COR-L47 (cell line): ENCODE data around the gene TPK1.
A peak's percentile ranks its signal among the peaks of the same experiment; 100 is the strongest.
"Not testable (repeated sequence)": the region's sequence is repeated elsewhere in the genome, so short reads cannot be mapped to it uniquely, and the experiment has no call there.

Experiments
- DNase-seq: peaks from one replicate; lab custom pipeline; 2025; lab: John Stamatoyannopoulos, UW

Gene TPK1

DNA sequence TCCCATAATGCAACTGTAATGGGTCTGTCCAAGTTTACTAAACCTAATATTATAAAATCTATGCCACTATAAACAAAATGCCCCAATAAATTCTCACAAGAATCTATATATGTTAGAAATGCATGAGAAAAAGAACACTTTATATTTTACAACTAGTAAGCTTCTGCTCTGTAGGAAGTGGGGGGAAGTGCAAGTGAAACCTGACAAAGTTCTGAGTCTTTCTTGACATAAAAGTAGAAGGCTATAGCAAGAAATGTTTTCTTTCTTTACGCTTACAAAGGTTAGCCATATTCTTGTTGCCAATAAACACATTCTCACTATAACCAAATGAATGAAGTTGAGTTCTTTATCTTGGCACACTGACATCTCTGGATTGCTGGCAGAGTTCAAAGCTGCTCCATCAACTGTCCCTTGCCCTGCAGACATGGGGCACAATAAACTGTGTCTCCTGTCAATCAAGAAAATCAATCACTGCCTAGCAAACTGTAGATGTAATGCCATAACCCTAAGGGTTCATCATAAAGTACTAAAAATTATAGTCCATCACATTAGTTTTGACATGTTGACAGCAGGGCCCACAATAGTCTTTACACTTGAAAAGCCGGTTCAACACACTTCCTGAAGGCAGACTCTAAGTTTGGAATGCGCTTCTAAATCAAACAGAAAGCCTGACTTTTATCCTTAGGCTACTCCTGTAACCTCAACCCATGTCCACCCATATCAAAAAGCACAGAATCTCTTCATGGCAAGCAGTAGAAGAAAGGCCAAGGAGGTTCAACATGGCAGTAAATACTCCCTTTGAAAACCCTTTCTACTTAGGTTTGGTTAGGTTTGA, 58.6 kb downstream of the TPK1 start:
- DNase-seq: no peak

DNA sequence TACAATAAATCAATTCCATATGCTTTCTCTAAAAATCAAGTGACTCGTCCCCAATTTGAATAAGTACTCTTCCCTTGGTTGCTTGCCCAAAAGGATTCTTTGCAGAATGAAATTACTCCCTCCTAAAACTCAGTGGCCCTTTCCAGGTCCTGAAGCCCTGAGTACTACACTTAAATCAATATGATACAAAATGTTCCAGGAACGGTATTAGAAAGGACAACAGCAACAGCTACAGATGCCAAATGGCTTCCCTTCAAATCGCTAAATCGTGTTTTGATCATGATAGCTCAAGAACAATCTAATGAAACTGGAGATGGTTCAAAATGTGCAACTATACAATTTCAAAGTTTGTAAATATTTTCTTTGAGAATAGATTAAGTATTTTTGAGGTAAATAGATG, 59.4 kb downstream of the TPK1 start:
- no peak for DNase-seq

DNA sequence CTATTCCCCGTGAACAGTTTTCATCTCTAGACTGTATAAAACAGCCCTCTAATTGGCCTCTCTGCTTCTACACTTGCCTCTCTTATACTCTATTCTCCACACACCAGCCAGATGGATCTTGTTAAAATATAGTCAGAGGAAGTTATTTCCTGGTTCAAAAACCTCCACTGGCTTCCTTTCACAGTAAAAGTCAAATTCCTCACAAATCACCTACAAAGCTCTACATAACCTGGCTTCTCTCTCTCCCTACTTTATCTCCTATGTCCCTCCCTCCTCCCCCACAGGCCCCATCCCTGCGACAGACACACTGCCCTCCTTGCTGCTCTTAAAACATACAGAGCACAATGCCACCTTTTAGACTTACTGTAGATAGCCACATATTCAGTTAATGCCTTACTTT, 60.1 kb downstream of the TPK1 start:
- no peak for DNase-seq

DNA sequence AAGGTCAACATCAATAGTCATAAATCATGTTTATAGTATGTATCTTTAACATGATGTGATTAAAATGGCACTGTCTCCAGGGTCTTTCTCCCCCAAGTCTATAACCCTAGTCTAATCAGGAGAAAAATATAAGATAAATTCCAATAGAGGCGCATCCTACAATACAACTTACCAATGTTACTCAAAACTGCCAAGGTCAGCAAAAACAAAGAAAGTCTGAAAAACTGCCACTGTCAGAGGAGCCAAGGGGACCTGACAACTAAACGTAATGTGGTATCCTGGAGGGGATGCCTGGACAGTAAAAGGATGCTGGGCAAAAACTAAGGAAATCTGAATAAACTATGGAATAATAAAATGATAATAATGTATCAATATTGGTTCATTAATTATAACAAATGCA, 63.9 kb downstream of the TPK1 start:
- no peak for DNase-seq

DNA sequence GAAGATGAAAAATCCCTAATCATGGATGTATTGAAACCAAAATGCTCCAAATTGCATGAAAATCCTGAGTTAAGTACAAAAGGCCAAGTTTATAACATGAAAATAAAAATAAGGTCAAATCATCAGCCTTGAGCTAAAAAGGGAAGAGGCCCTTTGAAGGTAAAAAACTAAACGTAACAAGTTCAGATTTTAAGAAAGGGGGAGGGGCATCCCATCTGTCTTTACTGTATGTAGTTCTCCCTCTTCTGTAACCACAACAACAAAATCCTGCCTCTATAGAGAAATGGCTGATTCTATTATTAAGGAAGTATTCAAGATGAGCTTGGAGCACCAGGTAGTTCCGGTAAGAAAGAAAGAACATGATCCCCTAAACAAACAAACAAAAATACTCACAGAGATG, 64.7 kb downstream of the TPK1 start:
- no peak for DNase-seq

DNA sequence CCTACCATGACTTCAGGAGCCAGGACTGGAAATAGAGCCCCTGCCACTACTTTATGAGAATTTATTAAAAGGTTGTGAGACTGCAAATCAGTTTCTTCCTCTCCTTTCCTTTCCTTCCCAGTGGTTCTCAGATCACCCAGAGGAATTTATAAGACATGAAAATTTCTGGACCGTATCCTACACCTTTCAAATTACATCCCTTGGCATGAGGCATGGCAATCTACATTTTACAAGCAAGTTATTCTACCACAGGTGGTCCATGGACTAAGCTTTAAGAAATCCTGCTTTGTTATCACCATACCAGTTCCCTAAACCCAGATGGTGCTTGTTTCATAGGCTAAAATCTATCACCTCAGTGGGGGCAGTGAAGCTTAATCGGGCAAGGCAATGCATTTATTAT, 66.5 kb downstream of the TPK1 start:
- no peak for DNase-seq

DNA sequence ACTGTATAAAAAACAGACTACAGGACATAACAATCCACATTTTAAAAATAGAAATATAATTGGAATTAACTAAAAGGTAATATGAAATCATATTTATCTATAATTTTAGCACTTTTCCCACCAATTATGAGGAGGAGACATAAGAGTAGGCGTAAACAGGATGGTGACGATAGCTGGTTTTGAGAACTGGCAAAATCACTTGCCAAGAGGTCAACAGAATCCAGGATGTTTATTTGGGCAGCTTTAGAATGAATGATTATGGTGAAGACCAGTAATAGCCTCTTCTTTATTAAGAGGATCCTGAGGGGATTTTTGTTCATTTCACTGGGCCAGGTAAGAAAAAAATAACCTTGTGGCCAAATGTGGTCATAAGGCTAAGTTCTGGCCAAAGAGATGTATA, 67.2 kb downstream of the TPK1 start:
- no peak for DNase-seq

DNA sequence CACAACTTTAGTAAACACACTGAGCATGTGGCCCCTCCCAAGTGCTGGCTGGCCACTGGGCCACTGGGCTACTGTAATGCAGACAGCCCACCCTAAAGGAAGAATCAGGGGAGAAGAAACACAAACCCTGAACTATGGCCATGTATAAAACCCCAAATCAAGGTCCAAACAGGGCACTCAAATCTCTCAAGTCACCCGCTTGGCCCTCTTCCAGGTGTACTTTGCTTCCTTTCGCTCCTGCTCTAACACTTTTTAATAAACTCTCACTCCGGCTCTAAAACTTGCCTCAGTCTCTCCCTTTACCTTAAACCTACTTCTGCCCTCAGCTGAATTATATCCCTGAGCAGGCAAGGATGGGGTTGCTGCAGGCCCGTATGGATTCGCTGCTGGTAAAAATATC, 72.6 kb downstream of the TPK1 start:
- DNase-seq: no peak

DNA sequence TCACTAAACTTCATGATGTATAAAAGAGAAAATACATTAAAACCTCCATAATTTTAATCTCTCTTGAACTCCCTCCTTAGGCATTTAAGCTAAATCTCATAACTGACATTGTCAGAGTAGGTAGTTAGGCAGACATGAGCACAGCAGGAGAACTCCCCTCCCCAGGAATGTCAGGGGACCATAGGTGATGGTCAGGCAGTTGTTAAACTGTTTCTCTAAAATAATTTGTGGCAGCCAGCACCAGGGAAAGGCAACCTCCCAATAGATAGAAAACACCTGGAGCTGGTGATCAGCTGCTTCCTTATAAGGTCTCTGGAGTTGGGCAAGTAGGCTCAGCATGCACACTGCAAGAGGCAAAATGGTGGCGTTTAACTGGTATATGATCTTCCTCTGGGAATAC, 73.0 kb downstream of the TPK1 start:
- no peak for DNase-seq

DNA sequence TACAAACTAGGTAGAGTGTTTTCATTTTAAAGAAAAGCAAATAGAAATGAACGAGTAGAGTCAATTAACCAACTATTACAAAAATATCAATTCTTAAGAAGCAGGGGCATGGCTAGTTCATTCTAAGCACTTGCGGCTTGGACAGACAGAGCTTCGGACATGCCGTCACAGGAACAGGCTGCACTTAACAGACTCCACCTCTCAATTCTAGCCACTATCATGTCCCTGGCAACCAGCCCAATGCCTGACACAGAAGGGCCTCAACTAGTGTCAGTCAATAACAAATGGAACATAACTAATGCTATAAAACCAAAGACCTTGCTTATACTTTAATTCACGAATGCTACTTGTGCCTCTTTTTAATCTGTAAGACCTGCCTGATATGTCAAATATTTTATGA, 74.4 kb downstream of the TPK1 start:
- no peak for DNase-seq

DNA sequence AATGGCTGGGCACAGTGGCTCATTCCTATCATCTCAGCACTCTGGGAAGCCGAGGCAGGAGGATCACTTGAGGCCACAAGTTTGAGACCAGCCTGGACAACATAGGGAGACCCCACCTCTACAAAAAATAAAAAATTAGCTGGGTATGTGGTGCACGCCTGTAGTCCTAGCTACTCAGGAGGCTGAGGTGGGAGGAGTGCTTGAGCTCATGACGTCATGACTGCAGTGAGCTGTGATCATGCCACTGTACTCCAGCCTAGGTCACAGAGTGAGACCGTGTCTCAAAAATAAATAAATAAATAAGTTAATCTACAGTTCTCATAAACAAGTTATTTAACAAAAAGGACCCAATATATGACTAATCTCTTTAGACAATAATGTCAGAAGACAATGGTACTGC, 76.2 kb downstream of the TPK1 start:
- no peak for DNase-seq

DNA sequence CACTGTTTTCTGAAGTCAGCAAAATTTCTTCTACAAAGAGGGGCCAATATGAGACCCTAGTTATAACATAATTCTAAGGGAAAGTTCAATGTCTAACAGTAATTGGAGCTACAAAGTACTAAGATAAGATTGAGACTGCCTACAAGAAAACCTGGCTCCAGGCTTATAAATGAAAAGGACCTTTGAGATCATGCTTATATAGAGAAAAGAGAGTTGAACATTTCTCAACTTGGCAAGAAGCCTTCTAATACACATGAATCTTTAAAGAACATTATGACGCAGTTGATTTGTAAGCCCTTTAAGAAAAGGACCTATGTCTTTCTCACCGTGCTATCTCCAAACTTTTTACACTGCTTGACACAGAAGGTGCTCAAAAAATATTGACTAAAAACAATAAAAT, 87.9 kb downstream of the TPK1 start:
- DNase-seq: no peak

DNA sequence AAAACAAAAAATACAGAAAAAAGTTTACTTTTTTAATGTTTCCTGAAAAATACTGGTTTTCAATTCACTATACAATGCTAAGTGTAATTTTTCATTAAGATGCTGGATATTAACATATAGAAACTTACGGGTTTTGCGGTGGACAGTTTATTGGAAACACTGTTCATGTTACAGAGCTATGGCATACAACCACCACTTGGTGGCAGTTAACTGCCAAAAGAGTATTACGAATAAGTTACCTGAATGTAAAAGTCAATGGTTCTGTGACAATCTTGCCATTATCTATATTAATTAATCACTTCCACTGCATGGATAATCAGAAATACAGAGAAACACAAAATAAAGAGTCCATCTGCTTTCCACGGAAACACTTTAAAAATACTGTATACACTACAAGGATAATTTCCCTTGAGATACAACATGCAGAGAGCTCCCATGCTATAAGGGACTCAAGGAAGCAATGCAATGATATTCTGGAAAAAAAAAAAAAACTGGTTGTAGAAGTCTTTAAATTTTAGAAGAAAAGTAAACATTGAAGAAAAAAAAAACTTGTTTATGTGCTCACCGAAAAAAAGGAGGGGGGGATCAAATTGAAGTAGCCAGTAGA, 97.0 kb downstream of the TPK1 start:
- peak; percentile 8 for DNase-seq

DNA sequence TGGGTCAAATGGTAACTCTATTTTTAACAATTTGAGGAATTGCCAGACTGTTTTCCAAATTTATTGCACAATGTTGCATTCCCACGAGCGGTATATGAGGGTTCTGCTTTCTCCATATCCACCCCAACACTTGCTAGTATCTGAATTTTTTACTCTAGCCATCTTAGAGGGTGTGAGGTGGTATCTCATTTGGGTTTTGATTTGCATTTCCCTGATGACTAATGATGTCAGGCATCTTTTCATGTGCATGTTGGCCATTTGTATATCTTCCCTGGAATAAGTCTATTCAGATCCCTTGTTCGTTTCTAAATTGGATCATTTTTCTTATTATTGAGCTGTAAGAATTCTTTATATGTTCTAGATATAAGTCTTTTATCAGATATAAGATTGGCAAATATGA, 97.7 kb downstream of the TPK1 start:
- no peak for DNase-seq

DNA sequence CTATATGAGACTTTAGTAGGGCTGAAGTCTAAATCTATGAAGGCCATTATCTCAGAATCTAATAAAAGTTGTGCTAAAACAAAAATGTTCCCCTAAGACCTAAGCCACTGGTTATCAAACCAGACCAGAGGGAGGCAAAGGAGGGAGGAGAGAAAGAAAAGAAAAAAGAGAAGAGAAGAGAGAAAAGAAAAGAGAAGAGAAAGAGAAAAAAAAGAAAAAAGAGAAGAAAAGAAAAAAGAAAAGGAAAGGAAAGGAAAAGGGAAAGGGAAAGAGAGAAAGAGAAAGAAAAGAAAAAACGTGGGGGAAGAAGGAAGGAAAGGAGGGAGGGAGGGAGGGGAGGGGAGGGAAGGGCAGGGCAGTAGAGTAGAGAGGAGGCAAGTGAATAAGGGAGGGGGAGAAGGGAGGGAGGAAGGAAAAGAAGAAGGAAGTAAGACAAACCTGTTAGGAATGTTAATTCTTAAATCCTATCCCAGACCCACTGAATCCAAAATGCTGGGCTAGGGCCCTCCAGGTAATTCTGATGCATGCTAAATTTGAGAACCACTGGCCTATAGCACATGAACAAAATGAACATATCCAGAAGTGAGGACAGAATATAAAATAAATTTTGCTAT, 98.9 kb downstream of the TPK1 start:
- DNase-seq: no peak

DNA sequence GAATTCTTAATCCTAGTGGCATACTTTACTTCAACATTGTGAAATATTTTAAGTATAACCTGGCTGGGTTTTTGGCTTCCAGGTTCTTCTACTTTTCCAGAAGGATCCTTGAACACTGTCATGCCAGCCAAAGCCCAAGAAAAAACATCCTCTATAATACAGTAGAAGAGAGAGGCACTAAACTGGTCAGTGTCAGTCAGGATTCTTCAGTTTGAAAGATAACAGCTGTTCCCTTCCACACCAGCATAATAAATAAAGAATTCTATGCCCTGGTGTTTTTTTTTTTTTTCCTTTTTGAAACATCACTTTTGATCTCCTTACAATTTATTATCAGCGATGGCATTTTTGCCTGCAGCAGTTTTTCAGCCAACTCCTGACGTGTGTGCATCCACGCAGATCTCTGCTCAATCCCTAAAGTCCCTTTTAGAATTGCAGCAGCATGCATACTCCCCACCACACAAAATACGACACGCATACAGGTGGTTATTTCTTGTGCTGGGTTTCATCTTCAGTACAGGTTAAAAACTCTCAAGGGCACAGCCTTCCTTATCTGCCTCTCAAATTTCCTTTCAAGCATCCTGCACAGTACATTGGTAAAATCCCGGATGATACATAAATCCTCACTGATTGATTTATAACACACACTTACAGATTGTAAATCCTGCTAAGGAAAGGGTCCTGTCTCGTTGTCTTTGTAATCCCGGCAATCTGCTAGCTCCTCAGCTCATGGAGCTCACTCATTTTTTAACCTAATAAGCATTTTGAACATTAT, 100.2 kb downstream of the TPK1 start:
- DNase-seq: no peak

DNA sequence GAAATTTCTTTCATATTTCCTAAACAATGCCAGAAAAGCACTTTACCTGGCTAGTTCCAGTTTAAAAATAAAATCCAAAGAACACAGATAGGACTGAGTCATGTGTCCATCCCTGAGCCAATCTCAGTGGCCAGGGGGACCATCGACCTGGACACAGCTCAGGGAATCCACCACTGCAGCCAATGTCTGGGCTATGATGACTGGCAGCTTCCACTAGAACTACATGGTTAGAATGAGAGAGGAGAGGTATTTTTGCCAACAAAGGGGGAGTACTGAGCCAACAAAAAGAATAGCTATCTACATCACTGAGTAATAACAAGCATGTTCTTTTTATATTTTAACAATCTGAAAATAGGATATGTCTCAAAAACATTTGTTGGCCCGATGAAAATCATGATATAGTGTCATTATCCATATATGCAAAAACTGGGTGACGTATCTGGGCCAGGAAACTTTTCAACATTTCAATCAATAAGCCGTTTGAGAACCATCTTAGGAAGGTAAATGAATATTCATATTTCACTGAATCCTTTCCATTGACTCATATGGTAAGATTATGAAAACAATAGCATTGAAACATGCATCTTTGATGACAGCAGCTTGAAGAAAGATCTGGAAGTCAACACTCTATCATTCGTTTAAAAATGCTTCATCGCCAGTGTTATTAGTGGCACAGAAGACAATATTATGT, 104.0 kb downstream of the TPK1 start:
- no peak for DNase-seq

DNA sequence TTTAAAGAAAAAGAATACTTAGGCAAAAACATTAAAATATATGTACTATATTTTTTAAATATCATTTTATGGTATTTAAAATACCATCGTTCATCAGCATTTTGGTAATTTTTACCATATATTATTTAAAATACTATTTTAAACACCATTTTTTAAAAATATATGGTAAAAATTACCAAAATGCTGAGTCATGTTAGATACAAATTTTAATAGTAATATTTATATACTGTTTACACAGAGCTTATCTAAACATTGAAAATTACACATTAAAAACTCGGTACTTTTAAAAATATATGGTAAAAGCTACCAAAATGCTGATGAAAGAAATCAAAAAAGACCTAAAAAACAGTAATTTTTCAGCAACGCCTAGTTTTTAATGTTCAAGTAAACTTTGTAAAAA, 105.6 kb downstream of the TPK1 start:
- DNase-seq: no peak

DNA sequence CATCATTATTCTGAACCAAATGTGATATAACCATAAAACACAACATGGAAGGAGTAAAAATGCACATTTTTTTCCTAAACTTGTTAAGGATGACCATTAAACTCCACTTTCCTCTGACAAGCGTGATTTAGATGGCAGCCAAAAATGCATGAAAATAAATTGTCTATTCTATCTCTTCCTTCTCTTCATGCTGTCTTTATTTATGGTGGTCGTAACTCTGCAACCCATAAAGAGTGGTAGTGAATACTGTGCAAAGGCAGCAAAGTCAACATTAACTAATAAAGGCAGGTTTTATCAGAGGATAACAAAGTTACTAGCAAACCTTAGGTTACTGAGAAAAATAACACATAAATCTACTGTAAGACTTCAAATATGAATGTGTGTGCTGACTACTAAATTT, 106.6 kb downstream of the TPK1 start:
- no peak for DNase-seq

DNA sequence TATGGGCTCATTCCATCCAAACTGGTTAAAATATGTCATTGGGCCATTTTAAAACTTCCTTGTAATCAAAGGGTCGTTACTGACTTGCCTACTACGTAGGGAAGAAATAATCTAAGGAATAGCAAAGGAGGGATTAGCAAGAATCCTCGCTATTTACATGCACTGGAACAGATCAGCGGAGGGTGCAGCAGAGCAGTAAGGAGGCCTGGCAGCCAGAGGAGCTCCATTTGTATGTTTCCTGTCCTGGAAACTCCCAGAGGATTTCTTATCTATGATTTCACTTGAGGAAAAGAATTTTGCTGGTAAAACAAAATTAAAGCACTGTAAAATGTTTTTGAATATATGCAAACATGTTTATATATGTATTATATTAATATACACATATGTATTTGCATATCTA, 107.3 kb downstream of the TPK1 start:
- no peak for DNase-seq

DNA sequence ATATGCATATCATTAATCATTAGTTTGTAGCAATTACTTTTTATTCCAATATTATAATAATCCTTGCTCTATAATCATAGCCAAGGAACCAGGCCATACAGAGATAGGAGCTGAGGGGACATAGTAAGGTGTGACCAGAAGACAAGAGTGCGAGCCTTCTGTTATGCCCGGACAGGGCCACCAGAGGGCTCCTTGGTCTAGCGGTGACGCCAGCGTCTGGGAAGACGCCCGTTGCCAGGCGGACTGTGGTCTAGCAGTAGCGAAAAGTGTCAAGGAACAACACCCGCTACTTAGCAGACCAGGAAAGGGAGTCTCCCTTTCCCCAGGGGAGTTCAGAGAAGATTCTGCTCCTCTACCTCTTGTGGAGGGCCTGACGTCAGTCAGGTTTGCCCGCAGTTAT, 109.0 kb downstream of the TPK1 start:
- DNase-seq: not testable (repeated sequence)

DNA sequence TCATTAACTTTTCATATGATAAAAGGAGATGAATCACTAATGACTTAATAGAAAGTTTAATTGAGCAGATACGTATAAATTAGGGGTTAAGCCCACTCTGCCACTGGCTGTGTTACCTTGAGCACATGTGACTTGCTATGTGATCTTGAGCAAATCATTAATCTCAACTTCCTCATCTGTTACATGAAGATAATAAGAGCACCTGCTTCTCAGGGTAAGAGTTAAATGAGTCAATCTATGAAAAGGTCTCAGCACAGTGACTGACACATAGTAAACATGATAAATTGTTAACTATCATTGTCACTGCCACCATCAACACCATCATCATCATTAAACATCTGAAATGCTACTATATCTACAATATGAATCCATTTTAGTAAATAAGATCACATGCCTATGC, 110.8 kb downstream of the TPK1 start:
- DNase-seq: no peak
